NOMO-1 treated with dmso at 0.1 percent for 144 hours (cell line): ENCODE data around the gene MYOT.

Experiments
- DNase-seq: peaks from one replicate; lab custom pipeline; 2025; ENCODE audit not compliant: unreplicated experiment; lab: John Stamatoyannopoulos, UW

MYOT gene, protein sequence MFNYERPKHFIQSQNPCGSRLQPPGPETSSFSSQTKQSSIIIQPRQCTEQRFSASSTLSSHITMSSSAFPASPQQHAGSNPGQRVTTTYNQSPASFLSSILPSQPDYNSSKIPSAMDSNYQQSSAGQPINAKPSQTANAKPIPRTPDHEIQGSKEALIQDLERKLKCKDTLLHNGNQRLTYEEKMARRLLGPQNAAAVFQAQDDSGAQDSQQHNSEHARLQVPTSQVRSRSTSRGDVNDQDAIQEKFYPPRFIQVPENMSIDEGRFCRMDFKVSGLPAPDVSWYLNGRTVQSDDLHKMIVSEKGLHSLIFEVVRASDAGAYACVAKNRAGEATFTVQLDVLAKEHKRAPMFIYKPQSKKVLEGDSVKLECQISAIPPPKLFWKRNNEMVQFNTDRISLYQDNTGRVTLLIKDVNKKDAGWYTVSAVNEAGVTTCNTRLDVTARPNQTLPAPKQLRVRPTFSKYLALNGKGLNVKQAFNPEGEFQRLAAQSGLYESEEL

GRCh38 chr5:137867664-137868063, at the start of gene MYOT:
Gene MYOT, plus strand, starts transcription at chr5:137867860. Its CDS starts 2,792 bp downstream, at chr5:137870652.
- no peak for DNase-seq

DNA sequence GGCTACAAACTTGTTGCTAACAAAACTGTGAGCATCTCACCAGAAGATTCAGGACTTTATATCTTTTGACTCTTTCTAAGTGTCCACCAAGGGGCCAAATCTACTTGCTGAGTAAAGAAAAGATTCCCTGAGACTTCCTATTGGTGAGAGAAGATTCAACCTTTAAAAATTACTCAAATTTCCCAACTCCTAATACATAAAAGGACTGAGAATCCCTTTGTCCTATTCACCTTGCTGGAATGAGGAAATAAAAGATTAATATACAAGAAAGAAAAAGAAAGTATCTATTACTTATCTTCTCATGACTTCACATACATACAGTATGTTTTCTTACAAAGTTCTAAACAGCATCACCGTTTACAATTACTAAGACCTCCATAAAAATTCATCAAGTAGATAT, 47.9 kb upstream of the MYOT start:
- no peak for DNase-seq

- peak; percentile 33 for DNase-seq
Measured at GRCh38 chr5:137822158-137822764, 45.4 kb upstream of the MYOT start.

- DNase-seq: no peak
Measured at GRCh38 chr5:137822984-137823383, 44.7 kb upstream of the MYOT start.

DNA sequence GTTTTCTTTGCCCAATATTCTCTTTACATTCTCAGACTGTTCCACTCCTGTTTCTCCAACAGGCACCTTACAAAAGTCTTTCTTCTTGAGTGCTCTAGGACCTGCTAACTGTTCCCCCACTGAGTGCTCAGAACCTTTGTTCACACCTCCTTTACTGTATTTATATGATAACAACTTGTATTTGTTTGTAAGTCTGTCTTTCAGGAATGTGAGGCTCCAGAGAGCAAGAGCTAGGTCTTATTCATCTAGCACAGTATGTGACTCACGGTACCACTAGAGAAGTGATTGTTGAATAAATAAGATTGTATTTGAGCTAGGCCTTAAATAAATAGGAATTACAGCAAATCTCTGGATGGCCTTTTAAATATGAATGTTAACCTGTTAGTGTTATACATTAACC, 42.5 kb upstream of the MYOT start:
- no peak for DNase-seq

DNA sequence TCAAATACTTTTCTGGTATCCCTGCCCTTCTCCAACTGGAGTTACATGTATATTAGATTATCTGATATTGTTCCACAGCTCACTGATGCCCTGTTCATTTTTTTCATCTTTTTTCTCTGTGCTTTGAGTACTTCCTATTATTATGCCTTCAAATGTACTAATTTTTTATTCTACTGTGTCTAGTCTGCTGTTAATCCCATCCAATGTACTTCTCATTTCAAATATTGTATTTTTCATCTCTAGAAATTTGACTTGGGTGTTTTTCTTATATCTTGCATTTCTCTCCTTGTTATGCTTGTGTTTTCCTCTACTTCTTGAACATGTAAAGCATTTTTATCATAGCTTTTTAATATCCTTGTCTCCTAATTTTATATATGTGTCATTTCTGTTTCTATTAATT, 41.6 kb upstream of the MYOT start:
- no peak for DNase-seq

DNA sequence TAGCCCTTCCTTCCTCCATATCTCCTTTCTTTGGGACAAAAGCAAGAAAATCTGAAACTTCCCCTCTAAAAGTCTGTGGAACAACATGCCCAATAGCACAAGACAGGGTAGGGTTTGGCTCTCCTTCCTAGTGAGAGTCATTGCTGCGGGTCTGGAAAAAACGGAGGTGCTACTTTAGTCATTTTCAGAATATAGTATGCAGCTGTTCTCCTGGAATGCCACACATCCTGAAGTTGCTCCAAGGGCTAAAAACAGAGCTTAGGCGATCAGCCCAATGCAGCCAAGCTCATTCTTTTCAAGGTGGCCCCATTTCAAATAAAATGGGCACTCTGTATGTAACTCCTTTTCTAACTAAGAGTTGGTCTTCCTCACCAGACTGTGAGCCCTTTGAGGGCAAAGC, 39.5 kb upstream of the MYOT start:
- DNase-seq: no peak

GRCh38 chr5:137828664-137829063, 39.0 kb upstream of the MYOT start:
- DNase-seq: no peak

- DNase-seq: no peak
Measured at GRCh38 chr5:137831105-137831504, 36.6 kb upstream of the MYOT start.

- no peak for DNase-seq
Measured at GRCh38 chr5:137831526-137831925, 36.1 kb upstream of the MYOT start.

GRCh38 chr5:137832416-137832815, 35.2 kb upstream of the MYOT start:
- DNase-seq: no peak

GRCh38 chr5:137833463-137833862, 34.2 kb upstream of the MYOT start:
- no peak for DNase-seq

DNA sequence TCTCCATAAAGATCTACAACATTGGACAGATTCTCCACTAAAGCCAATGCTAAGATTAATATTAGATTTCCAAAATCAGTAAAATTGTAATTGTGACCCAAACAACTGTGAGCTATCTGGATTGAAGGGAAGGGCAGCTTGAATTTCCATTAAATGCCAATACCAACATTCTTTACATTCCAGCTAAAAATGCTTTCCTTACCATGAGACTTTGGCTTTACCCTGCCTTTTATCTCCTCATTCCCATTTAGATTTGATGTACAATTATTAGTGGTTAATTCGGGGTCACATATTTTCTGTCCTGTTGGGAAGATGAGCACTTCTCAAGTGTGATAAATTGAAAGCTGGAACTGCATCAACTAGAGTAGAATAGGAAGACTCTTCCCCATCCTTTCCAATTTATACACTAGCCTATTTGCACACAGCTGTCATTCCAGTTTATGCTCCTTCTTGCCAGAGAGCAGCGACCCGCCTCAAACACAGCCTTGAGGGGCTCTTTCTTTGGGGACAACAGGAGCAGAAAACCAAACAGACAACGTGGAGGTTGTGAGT, 33.1 kb upstream of the MYOT start:
- DNase-seq: no peak

DNA sequence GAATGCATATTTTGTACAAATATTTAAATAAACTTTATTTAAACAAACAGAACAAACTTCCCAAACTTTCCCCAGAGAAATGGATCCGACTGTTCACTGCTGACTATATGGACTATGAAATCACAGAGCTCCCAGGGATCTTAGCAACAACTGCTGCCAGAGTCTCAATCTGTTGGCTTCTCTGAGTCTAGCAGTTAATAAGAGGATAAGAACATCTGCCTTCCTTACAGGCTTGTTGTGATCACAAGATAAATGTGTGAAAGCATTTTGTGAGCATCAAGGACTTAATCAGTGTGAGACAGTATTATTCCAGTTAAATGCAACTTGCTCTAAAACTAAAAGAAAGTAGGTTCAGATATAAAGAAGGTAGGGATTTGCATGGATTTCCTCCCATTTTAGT, 31.4 kb upstream of the MYOT start:
- no peak for DNase-seq

DNA sequence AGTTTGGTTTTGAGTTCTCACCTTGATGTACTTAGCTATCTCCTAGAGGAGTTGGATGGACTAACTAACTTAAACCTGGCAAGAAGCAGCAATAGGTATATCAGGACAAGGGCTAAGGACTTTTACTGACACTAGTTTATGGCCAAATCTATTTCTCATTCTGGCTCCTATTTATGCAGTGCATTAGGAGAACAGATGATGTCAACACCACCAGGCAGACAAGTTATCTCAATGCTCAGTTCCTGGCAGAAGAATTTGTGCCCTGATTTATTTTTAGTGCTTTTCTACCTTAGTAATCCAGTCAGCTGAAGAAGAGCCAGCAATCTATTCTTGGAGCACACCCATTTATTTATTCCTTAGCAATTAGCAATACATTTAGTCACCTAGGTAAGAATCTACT, 30.7 kb upstream of the MYOT start:
- DNase-seq: no peak

- DNase-seq: no peak
Measured at GRCh38 chr5:137837491-137838394, 29.9 kb upstream of the MYOT start.

- DNase-seq: no peak
Measured at GRCh38 chr5:137838976-137839375, 28.7 kb upstream of the MYOT start.

DNA sequence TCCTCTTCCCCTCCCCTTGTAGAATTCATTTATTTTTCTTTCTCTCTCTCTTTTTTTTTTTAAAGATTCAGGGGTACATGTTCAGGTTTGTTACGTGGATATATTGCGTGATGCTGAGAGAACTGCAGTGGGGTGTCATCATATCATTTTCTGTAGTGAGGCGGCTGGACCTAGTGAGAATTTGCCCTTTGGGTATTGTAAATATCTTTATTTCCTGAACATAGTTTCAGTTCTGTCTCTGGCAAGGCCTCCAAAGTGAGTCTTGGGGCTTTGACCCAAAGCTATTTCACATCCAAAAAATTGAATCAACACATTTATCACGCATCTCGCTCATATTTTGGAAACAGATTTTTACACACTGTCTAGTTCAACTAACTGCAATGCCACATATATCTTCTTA, 25.4 kb upstream of the MYOT start:
- no peak for DNase-seq

DNA sequence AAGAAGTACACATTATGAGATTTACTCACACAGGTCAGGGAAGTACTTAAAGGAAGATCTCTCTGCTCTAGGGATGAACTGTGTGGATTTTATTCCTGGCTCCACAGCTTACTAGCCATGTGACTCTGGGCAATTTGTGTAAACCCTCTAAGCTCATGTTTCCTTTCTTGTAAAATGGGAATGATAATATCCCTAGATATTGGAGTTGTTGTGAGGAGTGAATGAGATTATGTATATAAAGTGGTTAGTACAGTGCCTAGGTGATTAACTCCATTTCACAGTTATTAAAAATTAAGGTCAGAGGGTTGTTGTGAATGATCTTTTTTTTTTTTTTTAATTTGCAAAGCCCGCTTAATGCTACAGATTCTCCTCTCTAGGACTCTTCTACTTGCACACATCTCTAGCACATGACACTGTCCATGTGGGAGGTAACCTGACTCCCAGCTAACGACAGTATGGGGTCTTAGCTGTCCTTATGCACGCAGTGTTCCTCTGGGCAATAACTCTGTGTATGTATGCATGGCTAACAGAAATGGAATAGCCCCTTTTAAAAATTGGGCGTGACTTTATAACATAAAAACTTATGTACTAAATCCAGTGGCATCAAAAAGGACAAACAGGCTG, 23.9 kb upstream of the MYOT start:
- DNase-seq: no peak

DNA sequence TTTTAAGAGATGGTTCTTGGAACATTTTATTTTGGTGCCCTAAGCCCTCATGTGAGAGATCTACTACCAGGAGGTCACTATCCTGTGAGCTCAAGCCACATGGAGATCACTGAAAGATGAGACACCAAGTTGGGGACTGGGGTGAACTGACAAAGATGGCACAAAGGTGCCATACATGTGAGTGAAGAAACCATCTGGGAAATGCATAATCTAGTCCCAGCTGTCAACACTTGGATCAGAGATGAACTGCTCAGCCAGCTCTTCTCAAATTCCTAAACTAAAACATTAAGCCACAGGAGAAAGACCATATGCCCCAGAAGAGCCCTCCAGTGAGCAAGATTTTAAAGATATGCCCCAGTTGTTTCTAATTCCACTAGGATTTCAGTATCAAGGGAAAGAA, 22.2 kb upstream of the MYOT start:
- no peak for DNase-seq

DNA sequence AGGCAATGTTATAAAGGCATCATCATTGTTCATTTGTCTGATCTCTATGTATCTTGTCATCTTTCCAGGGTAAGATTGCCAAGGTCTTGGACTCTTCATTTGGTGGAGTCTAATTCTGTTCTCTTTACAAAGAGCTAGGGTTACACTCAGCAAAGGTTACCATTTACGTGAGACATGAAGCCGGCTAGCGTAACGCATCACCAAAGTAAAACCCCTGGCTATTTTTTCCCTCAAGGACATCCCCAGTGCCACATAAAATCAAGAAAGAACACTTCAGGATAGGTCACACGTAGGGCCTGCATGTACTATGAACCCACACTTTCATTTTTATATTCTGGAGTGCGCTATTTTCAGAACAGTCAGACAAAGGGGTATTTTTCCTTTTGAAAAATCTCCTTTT, 20.0 kb upstream of the MYOT start:
- DNase-seq: no peak
